Measurements from ENCODE around the gene MYL7. TPM values are rescaled to one million over a fixed set of nuclear protein-coding genes. Genes with fewer than 3 reads are reported as not detected.
"Not testable (repeated sequence)": the region's sequence is repeated elsewhere in the genome, so short reads cannot be mapped to it uniquely, and the experiment has no call there.

The MYL7 gene
- total RNA-seq, 2 donors from 2014 or later: 1.4 TPM; not detected in 1

GRCh38 chr7:44142028-44142427 lies 896 bp upstream of the MYL7 start:
- DNase-seq (ENCODE audit: low spot score): peak; percentile 49
- intact Hi-C loops (cut with DNase I): loop anchor here in 1 of 2 donors (10.0 kb wide), 1 partner anchor 1633 kb away; no protein-coding TSS in a partner anchor

- intact Hi-C loops (cut with DNase I): loop anchor here in 1 of 2 donors (10.0 kb wide), 1 partner anchor 1634 kb away; no protein-coding TSS in a partner anchor
Measured at GRCh38 chr7:44140341-44140740, 791 bp downstream of the MYL7 start.

GRCh38 chr7:44139311-44140010 lies 1.7 kb downstream of the MYL7 start:
- DNase-seq (ENCODE audit: low spot score): peak; percentile 43
- intact Hi-C loops (cut with DNase I): loop anchor here in 1 of 2 donors (10.0 kb wide), 1 partner anchor 1635 kb away; no protein-coding TSS in a partner anchor

More at GRCh38 chr7:44140341-44140740, 791 bp downstream of the MYL7 start:
- DNase-seq (ENCODE audit: low spot score): peak; percentile 68

DNA sequence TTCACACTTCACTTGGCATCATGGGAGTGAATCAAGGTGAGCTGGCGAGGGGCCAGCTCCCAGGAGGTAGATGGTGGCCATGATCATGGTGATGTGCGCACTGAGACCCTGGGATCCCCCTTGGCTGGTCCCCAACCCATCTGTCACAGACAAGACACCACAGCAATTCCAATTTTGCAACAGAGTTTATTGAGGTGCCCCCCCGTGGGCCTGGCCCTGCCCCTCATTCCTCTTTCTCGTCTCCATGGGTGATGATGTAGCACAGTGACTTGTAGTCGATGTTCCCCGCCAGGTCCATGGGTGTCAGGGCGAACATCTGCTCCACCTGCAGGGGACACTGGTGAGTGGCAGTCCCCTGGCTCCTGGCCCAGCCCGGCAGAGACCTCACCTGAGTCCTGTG lies 2.4 kb downstream of the MYL7 start:
- DNase-seq (ENCODE audit: low spot score): no peak
- intact Hi-C loops (cut with DNase I): no loop called here

- DNase-seq (ENCODE audit: low spot score): no peak
- intact Hi-C loops (cut with DNase I): no loop called here
Measured at GRCh38 chr7:44136731-44137130, 4.4 kb downstream of the MYL7 start.

DNA sequence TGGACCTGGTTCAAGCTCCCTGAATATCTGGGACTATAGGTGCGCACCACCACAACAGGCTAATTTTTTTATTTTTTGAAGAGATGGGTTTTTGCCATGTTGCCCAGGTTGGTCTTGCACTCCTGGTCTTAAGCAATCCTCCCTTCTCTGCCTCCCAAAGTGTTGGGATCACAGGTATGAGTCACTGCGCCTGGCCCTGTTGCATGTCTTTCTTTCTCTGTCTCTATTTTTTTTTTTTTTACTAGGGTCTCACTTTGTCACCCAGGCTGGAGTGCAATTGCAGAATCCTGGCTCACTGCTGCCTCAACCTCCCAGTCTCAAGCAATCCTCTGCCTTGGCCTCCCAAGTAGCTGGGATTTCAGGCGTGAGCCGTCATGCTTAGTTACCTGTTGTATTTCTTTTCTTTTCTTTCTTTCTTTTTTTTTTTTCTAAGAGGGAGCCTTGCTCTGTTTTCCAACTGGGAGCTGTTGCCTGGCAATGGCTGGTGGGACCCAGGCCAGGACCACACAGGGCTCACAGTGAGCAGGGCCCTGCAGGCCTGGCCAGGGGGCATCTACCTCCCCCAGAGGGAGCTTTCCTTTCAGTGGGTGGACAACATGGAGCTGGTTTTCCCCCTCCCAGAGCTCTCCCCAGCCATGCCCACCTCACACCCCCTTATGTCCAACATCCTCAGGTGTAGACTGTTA lies 6.0 kb downstream of the MYL7 start:
- intact Hi-C loops (cut with DNase I): no loop called here
- DNase-seq (ENCODE audit: low spot score): no peak

GRCh38 chr7:44133295-44133694 lies 7.8 kb downstream of the MYL7 start:
- DNase-seq (ENCODE audit: low spot score): no peak
- intact Hi-C loops (cut with DNase I): no loop called here

DNA sequence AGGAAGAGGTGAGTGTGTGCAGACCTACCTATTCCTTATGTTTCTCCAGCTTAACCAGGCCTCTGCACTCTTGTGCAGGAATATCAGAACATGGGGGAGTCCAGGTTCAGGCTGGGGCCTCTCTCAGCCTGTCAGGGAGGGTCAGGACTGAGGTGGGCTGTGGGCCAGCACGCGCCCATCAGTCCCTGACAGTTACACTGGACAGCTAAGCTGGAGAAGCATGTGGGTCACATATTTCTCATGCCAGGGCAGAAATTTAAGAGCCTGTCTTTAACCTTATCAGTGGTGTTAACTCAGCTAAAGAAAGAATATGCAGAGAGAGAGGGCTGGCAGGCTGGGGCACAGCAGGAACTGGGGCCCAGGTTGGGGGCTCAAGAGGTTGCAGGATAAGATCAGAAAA lies 9.1 kb downstream of the MYL7 start:
- intact Hi-C loops (cut with DNase I): no loop called here
- DNase-seq (ENCODE audit: low spot score): no peak

GRCh38 chr7:44131173-44132029 lies 9.7 kb downstream of the MYL7 start:
- intact Hi-C loops (cut with DNase I): no loop called here
- no peak for DNase-seq (ENCODE audit: low spot score)

DNA sequence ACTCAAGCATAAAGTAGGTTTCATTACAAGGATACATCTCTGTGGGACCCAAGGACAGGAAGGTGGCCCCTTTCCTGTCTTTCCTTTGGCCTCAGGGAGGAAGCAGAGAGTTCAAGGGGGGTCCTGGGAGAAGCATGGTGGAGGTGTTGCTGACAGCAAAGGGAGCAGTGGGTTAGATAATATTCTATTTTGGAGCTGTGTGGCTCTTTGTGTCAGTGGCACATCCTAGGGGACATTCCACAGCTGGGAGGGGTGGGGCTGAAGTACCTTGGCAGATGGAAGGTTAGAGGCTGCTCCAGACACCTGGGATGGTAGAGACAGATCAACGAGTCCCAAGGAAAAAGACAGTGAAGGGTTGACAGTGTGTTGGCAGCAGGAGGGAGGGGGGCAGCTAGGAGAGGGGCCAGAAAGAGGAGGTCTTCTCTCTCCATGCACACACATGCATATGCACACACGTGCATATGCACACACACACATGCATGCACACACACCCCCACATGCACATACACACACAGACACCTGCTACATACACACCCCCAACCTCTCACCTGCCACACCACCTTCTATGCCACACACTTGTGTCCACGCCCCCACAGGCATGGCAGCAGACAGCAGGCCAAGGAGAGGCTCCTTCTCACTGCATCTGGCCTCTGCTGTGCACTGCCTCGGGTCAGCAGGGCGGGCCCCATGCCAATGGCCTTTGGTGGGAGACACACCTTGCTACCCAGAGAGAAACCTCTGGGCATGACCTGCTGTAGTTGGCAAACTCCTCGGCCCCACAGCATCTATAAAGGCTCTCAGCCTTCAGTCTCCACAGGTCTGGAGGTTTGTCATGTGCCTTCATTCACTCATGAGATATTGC lies 12.2 kb downstream of the MYL7 start:
- DNase-seq (ENCODE audit: low spot score): no peak
- intact Hi-C loops (cut with DNase I): loop anchor here in 1 of 2 donors (5.0 kb wide), 1 partner anchor 62 kb away; the partner anchor contains the start of gene PGAM2

DNA sequence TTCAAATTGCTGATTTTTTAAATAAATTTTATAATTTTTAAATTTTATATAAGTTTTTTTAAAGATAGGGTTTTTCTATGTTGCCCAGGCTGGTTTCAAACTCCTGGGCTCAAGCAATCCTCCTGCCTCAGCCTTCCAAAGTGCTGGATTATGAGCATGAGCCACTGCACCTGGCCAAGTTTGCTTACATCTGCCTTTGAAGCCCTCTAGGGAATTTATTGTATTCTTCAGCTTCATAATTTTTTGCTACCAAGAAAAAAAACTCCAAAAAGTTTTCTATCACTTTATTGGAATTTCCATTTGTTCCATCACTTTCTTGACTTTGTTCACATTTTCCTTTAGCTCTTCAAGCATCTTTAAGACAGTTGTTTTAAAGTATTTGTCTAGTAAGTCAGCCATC lies 14.0 kb downstream of the MYL7 start:
- intact Hi-C loops (cut with DNase I): loop anchor here in 1 of 2 donors (5.0 kb wide), 1 partner anchor 60 kb away; the partner anchor contains the start of gene PGAM2
- no peak for DNase-seq (ENCODE audit: low spot score)

GRCh38 chr7:44126574-44126973 lies 14.6 kb downstream of the MYL7 start:
- not testable (repeated sequence) for DNase-seq (ENCODE audit: low spot score)

GRCh38 chr7:44124822-44125202 lies 16.3 kb downstream of the MYL7 start:
- intact Hi-C loops (cut with DNase I): loop anchor here in 1 of 2 donors (5.0 kb wide), 1 partner anchor 58 kb away; the partner anchor contains the start of gene PGAM2
- no peak for DNase-seq (ENCODE audit: low spot score)

More at GRCh38 chr7:44126574-44126973, 14.6 kb downstream of the MYL7 start:
- intact Hi-C loops (cut with DNase I): loop anchor here in 1 of 2 donors (5.0 kb wide), 1 partner anchor 59 kb away; the partner anchor contains the start of gene PGAM2

DNA sequence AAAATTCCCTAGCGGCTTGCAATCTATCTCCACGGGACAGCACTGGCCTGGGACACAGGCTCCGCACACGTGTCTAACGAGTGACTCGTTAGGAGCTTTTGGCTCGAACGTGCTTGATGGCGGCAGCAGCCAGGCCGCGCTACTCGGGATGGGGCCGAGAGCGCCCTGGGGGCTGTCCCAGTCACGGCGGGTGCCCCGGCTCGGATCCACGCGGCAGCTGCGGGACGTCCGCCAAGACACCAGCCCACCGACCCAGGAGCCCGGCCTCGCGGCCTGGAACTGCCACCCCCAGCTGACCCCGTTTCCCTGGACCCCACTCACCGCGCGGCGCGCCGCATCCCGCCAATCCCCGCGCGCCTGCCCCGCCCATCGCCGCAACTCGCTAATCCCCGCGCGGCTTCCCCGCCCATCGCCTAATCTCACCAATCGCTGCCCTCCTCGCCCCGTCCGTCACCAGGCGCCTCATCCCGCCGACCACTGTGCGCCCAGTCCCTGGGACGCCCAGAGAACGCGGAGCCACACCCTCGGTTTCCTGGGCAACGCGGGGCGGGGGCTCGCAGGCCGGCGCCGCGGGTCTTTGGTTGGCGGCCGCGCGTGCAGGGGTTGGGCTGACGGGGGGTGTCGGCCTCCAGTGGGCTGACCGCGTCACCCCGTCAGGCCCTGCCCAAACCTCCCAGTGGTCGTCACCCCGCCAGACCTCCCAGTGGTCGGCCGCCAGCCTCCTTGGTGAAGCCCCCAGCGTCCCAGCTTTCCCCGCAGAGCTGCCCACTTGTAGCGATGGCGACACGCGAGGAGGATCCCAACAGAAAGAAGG lies 17.7 kb downstream of the MYL7 start, which contains the start of gene POLD2:
TSS of gene POLD2 (minus strand) at position 359 of the 814 bp plus-strand sequence. CDS start 1,495 bp downstream, outside the sequence.
- intact Hi-C loops (cut with DNase I): no loop called here
- DNase-seq (ENCODE audit: low spot score): peak; percentile 99

GRCh38 chr7:44122529-44122928 lies 18.6 kb downstream of the MYL7 start:
- DNase-seq (ENCODE audit: low spot score): no peak
- intact Hi-C loops (cut with DNase I): no loop called here

GRCh38 chr7:44121761-44122420 lies 19.2 kb downstream of the MYL7 start:
- no peak for DNase-seq (ENCODE audit: low spot score)
- intact Hi-C loops (cut with DNase I): no loop called here

- intact Hi-C loops (cut with DNase I): no loop called here
- no peak for DNase-seq (ENCODE audit: low spot score)
Measured at GRCh38 chr7:44120395-44120794, 20.7 kb downstream of the MYL7 start.

Data from posterior vena cava (tissue), 2 donors.